NCI-H2081 treated with DMSO at 0.1 percent for 48 hours (cell line): ENCODE measurements around the gene KANK4.
"Not testable (repeated sequence)": the region's sequence is repeated elsewhere in the genome, so short reads cannot be mapped to it uniquely, and the experiment has no call there.

Source experiments
- DNase-seq: peaks from one replicate; lab custom pipeline; 2025; lab: John Stamatoyannopoulos, UW

KANK4 gene

DNA sequence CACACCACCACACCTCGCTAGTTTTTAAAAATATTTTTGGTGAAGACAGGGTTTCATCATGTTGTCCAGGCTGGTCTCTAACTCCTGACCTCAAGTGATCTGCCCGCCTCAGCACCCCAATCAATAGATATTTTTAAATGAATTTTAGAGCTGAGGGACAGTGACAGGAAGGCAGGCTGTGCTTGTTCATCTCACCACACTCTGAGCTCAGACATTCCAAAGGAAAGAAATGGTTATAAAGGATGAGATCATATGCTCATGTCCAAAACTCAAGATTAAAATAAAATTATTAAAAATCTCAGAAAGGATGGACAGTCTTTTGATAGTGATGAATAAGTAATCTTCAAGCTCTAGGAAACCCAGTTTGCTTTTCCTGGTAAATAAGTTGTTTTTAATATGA, 83.7 kb downstream of the KANK4 start:
- DNase-seq, result no peak

DNA sequence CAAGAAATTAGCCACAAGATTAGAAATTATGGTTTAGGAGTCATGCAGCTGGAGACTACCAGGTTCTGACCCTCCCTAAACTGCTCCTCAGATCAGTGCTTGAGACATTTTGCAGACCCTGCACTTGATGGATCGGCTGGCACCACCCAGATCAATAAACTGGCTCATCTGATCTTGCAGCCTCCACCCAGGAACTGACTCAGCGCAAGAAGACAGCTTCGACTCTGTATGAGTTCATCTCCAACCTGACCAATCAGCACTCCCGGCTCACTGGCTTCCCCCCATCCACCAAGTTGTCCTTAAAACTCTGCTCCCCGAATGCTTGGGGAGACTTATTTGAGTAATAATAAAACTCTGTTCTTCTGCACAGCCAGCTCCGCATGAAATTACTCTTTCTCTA, 84.5 kb downstream of the KANK4 start:
- DNase-seq, result no peak

DNA sequence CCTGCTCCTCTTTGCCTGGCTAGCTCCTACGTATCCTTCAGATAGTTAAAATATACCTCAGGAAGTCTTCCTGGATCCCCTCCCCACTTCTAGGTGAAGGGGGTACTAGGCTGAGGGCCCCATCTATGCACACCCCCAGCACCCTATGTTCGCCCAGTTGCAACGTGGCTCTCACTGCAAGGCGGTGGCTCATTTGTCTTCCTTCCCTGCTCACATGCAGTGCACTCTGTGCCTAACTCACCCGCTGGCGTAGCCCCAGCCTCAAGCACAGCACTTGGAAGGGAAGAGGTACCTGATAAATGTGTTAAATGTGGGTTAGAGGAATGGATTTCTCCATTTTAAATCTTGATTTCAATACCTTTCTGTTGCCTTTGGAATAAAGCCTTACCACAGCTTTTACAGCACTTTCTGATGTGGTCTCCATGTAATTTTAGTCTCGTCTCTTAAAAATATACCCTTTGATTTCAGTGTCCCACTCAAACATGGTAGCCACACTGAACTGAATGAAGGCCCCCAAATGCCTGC, 85.2 kb downstream of the KANK4 start:
- no peak for DNase-seq

DNA sequence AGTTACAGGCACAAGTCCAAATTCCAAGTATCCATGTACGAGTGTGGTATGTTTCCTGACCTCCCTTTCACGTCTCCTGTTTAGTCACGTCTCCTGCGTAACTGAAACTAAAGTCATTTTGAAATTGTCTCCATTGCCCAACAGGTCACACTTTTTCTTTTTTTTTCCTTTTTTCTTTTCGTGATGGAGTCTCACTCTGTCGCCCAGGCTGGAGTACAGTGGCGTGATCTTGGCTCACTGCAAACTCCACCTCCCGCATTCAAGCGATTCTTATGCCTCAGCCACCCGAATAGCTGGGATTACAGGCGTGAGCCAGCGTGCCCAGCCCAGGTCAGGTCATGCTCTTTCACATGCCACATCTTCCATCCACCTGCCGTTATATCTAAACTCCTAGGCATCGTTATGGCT, 86.4 kb downstream of the KANK4 start:
- DNase-seq, result no peak

DNA sequence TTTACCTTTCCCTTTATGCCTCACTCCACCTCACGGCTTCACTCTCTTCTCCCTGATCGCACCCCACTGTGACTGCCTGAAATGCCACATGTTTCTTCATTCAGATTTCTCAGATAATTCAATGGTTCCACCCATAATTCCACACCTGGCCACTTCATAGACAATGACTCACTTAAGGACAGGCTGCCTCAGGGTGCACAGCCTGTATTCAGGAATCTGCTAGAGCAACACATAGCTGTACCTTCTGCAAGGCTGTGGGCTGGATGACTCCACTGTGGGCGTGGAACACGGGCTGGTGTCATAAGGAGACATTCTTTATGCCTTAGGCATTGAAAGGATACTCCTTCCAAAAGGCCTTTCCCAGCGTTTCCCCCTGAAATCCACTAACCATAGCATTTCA, 88.5 kb downstream of the KANK4 start:
- DNase-seq, result no peak

DNA sequence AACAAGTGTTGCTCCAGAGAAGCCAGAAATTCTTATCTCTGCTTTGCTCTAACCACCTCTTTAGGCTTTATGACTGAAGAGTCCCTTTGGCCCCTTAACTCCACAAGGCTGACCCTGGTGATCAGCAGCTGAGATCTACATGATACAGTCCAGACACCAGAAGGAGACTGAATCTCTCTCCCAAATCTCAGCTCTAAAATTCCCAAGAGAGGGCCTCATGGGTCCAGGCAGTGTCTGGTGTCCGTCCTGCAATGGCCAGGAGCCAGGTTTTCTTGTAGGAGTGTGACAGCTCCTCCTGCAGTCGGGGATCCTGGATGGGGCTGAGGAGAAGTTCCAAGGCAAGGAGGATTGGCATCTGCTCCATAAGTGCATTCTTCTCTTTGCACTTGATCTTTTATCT, 89.3 kb downstream of the KANK4 start:
- no peak for DNase-seq

DNA sequence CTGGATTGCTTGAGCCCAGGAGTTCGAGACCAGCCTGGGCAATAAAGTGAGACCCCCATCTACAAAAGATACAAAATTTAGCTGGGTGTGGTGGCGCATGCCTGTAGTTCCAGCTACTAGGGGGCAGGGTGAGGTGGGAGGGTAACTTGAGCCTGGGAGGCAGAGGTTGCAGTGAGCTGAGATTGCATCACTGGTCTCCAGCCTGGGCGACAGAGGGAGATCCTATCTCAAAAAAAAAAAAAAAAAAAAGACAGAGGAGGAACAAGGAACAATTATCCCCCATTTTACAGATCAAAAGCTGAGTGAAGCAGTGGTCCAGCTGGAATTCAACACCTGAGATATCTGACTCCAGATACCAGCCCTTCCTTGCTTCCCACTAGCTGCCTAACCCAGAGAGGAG, 89.8 kb downstream of the KANK4 start:
- DNase-seq, result no peak

DNA sequence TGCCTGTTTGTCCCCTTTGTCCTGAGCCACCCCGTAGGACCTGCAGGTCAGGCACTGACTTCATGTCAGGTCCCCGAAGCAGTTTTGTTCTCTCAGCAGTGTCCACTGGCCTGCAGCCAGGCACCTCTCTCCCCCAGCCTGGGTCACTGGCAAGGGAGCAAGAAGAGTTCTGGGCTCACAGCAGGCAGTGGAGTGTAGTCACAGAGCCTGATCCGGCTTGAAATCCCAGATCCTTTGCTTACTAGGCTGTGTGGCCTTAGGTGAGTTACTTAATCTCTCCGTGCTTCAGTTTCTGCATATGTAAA, 90.4 kb downstream of the KANK4 start:
- no peak for DNase-seq

DNA sequence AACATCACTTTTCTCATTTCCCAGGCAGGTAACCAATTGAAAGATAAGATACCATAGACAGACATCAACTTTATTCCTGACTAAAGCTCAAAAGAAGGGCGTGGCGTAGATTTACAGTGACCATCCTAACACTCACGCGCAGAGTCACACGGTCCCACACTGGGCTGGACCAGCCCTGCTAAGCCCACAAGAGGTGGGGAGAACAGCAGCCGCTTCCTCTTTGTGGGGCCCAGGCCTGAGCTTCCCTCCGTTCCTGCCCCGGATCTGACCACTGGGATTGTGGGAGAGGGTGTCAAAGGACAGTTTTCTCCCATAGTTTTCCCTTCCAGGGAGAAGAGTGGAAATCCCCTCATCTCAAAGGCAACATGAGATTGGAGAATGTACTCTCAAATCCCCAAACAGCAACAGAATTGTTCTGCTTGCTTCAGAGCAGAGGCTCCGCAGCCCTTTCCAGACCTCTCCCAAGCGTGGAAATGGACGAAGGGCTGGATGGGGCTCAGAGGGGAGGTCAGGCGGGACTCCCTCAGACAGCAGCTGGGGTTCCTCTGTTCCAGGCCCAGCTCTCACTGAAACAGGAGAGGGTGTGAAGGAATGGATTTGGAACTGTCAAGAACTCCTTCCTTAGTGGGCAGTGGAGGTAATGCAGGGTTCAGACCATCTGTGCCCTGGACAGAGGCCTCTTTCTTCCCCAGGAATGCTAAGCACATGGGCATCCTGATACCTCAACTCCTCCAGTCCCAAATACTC, 90.9 kb downstream of the KANK4 start:
- no peak for DNase-seq

DNA sequence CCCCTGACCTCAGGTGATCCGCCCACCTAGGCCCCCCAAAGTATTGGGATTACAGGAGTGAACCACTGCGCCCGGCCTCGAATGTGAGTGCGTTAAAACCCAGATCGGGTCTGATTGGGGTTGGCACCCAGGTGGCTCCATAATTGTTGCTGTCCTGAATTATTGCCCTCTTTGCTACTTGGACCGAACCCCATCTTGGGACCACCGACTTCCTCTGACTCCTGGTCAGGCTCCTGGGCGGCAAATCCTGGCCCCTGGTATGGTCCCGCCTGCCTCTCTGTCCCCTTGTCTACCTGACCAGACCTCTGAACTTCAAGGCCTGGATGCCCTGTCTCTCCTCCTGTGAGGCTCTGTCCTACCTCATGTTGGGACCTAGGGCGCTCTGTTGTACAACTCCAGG, 91.7 kb downstream of the KANK4 start:
- no peak for DNase-seq

DNA sequence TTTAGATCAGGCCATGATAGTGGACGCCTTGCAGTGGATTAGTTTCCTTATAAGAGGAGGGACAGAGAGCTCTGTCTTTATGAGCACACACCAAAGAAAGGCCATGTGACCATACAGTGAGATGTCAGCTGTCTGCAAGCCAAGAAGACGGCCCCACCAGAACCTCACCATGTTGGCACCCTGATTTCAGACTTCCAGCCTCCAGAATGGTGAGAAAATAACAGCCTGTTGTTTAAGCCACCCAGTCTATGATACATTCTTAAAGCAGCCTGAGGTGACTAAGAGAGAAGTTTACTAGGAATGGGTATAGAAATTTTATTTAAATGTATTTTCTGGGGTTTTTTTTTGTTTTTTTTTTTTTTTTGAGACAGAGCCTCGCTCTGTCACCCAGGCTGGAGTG, 95.1 kb downstream of the KANK4 start:
- DNase-seq, result no peak

DNA sequence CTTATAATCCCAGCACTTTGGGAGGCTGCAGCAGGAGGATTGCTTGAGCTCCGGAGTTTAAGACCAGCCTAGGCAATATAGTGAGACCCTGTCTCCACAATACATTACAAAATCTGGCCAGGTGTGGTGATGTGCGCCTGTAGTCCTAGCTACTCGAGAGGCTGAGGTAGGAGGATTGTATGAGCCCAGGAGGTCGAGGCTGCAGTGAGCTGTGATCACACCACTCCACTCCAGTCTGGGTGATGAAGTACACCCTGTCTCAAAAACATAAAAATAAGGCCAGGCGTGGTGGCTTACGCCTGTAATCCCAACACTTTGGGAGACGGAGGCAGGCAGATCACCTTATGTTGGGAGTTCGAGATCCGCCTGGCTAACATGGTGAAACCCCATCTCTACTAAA, 96.9 kb downstream of the KANK4 start:
- DNase-seq, result no peak

DNA sequence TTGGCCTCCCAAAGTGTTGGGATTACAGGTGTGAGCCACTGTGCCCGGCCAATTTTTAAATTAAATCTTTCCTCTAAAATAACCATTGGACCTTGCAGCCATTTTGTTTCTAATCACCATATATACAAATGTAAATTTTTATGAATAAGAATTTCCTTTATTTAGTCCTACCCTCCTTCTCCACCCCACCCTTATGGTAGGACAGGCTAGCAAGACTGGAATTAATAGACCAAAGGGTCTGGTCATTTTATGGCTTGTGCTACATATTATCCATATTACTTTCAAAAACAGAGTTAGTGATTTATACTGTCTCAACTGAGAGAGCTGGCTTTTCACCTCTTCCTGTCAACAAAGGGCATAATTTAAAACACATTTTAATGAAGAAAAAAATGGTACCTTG, 98.1 kb downstream of the KANK4 start:
- no peak for DNase-seq

DNA sequence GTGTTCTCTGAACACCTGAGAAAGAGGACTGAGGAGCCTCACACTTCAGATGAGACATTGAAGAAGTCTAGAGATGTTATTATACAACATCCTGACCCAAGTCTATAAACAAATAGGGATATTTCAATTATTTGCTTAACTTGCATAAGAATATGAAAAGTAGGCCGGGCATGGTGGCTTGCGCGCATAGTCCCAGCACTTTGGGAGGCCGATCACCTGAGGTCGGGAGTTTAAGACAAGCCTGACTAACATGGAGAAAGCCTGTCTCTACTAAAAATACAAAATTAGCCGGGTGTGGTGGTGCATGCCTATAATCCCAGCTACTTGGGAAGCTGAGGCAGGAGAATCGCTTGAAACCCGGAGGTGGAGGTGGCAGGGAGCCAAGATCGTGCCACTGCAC, 98.8 kb downstream of the KANK4 start:
- not testable (repeated sequence) for DNase-seq

DNA sequence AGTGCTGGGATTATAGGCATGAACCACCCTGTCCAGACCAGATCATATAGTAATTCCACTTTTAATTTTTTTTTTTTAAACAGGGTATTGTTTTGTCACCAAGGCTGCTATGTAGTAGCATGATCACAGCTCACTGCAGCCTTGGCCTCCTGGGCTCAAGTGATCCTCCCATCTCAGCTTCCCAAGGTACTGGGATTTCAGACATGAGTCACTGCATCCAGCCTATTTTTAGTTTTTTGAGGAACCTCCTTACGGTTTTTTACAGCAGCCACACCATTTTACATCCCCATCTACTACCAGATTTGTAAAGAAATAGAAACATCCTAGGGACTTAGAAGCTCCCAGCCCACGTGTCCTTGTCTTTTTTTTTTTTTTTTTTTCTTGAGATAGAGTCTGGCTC, 100.6 kb downstream of the KANK4 start:
- DNase-seq, result no peak

DNA sequence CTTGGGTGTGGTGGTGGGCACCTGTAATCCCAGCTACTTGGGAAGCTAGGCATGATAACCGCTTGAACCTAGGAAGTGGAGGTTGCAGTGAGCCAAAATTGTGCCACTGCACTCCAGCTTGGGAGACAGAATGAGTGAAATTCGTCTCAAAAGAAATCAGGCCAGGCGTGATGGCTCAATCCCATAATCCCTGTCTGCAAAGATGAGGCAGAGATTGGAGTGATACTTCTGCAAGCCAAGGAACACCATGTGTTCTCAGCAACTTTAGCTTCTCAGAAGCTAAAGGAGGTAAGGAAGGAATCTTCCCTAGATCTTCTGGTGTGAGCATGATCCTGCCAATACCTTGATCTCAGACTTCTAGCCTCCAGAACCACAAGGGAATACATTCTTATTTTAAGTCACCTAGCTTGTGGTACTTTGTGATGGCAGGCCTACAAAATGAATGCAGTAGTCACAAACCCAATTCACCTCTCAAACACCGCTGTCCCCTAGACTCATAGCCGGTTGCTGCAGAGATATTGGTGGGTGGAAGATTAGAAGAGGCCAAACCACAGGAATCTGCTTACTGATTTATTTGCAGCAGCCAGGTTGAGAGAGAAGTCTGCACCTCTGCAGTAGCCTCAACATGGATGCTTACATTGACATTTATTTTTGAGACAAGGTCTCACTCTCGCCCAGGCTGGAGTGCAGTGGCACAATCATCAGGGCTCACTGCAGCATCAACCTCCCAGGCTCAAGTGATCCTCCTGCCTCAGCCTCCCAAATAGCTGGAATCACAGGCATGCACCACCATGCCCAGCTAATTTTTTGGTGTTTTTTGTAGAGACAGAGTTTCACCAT, 105.9 kb downstream of the KANK4 start:
- no peak for DNase-seq

DNA sequence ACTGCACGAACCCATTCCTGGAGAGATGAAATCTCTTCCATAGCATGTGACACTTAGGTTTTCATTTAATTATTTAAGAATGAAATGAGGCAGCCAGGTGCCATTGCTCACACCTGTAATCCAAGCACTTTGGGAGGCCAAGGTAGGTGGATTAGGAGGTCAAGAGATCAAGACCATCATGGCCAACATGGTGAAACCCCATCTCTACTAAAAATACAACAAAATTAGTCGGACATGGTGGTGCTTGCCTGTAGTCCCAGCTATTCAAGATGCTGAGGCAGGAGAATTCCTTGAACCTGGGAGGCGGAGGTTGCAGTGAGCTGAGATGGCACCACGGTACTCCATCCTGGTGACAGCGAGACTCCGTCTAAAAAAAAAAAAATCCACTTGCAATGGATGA, 106.8 kb downstream of the KANK4 start:
- no peak for DNase-seq

DNA sequence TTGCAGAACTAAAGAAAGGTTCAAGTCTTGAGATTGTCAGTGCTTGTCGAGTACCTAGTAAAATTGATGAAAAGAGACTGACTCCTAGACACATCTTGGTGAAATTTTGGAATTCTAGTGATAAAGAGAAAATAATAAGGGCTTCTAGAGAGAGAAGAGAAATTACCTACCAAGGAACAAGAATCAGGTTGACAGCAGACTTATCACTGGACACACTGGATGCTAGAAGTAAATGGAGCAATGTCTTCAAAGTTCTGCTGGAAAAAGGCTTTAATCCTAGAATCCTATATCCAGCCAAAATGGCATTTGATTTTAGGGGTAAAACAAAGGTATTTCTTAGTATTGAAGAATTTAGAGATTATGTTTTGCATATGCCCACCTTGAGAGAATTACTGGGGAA, 108.3 kb downstream of the KANK4 start:
- DNase-seq, result no peak

DNA sequence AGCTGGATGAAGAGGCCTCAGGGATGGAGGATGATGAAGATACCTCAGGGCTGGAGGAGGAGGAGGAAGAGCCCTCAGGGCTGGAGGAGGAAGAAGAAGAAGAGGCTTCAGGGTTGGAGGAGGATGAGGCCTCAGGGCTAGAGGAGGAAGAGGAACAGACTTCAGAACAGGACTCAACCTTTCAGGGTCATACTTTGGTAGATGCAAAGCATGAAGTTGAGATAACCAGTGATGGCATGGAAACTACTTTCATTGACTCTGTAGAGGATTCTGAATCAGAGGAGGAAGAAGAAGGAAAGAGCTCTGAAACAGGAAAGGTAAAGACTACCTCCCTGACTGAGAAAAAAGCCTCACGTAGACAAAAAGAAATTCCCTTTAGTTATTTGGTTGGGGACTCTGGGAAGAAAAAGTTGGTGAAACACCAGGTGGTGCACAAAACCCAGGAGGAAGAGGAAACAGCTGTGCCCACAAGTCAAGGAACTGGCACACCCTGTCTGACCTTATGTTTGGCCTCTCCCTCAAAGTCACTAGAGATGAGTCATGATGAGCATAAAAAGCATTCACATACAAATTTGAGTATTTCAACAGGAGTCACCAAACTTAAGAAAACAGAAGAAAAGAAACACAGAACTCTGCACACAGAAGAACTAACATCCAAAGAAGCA, 109.2 kb downstream of the KANK4 start:
- no peak for DNase-seq

DNA sequence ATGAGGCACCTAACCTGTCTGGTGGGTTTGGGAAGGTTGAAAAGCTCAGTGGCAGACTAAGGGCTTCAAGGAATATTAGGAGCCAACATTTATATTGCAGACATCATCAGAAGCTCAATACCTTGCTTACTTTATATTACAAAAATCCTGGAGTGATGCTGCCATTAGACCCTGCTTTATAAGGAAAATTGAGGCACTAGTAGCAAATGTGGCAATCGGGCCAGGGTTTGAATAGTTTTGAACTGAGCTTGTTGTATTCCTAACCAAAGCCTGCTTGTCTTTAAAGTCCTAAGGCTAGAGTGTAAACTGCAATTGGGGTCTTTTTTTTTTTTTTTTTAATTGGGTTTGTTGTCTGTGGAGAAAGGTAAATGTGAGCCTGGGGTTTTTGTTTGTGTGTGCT, 110.3 kb downstream of the KANK4 start:
- no peak for DNase-seq

DNA sequence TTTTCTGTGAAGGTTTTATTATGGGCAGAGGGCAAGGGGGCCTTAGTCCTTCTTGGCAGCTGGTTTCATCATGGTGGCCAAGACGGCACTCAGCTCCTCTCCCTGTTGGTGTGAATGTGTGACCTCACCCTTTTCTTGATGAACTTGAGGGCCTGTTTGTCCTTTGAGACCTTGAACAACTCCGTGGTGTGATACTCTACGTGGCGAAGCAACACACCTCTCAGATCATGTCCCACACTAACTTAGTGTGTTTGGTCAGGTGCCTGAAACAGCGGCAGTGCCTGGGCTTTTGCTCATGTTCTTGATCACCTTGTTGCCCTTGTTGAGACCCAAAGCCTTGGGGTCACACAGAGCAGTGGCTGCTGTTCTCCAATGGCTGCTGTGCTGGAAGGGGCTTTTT, 111.1 kb downstream of the KANK4 start:
- no peak for DNase-seq

DNA sequence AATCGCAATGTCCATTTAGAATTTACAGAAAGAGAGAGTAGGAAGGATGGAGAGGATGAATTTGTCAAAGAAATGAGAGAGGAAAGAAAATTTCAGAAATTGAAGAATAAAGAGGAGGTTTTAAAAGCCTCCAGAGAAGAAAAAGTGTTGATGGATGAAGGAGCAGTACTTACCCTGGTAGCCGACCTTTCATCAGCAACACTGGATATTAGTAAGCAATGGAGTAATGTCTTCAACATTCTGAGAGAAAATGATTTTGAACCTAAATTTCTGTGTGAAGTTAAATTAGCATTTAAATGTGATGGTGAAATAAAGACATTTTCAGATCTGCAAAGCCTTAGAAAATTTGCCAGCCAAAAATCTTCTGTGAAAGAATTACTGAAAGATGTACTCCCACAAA, 112.0 kb downstream of the KANK4 start:
- DNase-seq, result no peak

DNA sequence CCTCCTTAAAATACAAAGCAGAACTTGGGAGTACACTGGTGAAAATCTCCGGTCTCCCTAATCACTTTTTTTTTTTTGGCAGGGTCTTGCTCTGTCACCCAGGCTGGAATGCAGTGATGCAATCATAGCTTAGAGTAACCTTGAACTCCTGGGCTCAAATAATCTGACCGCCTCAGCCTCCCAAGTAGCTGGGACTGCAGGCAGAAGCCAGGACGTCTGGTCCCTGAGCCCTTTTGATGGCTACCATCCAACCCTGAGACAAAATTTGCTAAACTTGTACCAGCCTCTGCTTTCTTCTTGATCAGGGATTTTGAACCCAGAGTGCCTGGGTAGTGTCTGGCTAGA, 120.5 kb downstream of the KANK4 start:
- no peak for DNase-seq
